ENCODE data around the gene JARID2. TPM values are rescaled to one million over a fixed set of nuclear protein-coding genes. Genes with fewer than 3 reads are reported as not detected.

The JARID2 gene
- polyA plus RNA-seq, 1 of the 3 experiments (the other 2 are of a cell fraction): 3.4 TPM

- no peak overlapping the region for H3K4me2 ChIP-seq
- peaks cover 5% of the 10 kb centered on the region for H3F3A ChIP-seq (replicated peaks; ENCODE audit: insufficient read depth)
- peaks cover 0 to 14% of the 10 kb centered on the region in 2 experiments; a peak in 1 of 4 replicates for H3K4me1 ChIP-seq (ENCODE audit: control insufficient read depth in 1 of 2, insufficient read depth in 2 of 2, low read depth in 1 of 2, low read length in 1 of 2)
- TF ChIP-seq FOXJ3 (CRISPR knock-in tag; IDR thresholded peaks at IDR 0.05) (no peak), ELF1 (IDR thresholded peaks at IDR 0.05) (no peak), JUND (IDR thresholded peaks at IDR 0.05) (no peak), EP300 (IDR thresholded peaks at IDR 0.05; ENCODE audit: borderline replicate concordance in 1 of 2, low read depth in 1 of 2, low read length in 1 of 2) (no peak), NFIC (IDR thresholded peaks at IDR 0.05; ENCODE audit: borderline replicate concordance) (no peak), USF2 (IDR thresholded peaks at IDR 0.05; ENCODE audit: borderline replicate concordance, low read depth, low read length) (no peak)
- H3K9ac ChIP-seq: no peak overlapping the region
- peaks cover 24% of the 10 kb centered on the region; the same call in 1 of the 2 replicates for H3K79me2 ChIP-seq (ENCODE audit: insufficient read depth)
- H3K4me3 ChIP-seq (ENCODE audit: low read depth in 2 of 2, low read length in 1 of 2): no peak overlapping the region
- H3K27me3 ChIP-seq (ENCODE audit: insufficient read depth): no peaks in the 10 kb centered on the region
- no peak for DNase-seq
- 97% methylated on average over 4 of the region's 4 CpGs for WGBS (ENCODE audit: low lambda C conversion rate)
- ChIA-PET POLR2A (no interaction called here), CTCF (no interaction called here)
- no peaks in the 10 kb centered on the region for H3K9me3 ChIP-seq
- peaks cover 20% of the 10 kb centered on the region for H4K20me1 ChIP-seq (ENCODE audit: insufficient read depth)
- no peaks in the 10 kb centered on the region for H3K9me2 ChIP-seq
- H3K36me3 ChIP-seq (replicated peaks in 1 of 2; ENCODE audit: control insufficient read depth in 1 of 2, insufficient read depth in 2 of 2, low read length in 1 of 2): no peaks in the 10 kb centered on the region
- H3K27ac ChIP-seq (ENCODE audit: low read depth in 2 of 2, low read length in 1 of 2): no peak overlapping the region
- H2AFZ ChIP-seq (ENCODE audit: low read depth): no peak overlapping the region
Observed at GRCh38 chr6:15282334-15282733, 36.5 kb downstream of the JARID2 start.

GRCh38 chr6:15283986-15284361 is 38.1 kb downstream of the JARID2 start:
- no peaks in the 10 kb centered on the region for H3K27me3 ChIP-seq (ENCODE audit: insufficient read depth)
- ChIA-PET CTCF (interaction anchor here (1.0 to 1.8 kb wide), 2 partner anchors 161 to 1073 kb away, joined by 4 read pairs; no protein-coding TSS in a partner anchor), POLR2A (no interaction called here)
- no peak overlapping the region for H2AFZ ChIP-seq (ENCODE audit: low read depth)
- no peak overlapping the region for H3K4me2 ChIP-seq
- H3K4me1 ChIP-seq (ENCODE audit: control insufficient read depth in 1 of 2, insufficient read depth in 2 of 2, low read depth in 1 of 2, low read length in 1 of 2): peaks cover 0 to 14% of the 10 kb centered on the region in 2 experiments; a peak in 1 of 4 replicates
- no peaks in the 10 kb centered on the region for H3K9me3 ChIP-seq
- no peak overlapping the region for H3K4me3 ChIP-seq (ENCODE audit: low read depth in 2 of 2, low read length in 1 of 2)
- peaks cover 5% of the 10 kb centered on the region for H3F3A ChIP-seq (replicated peaks; ENCODE audit: insufficient read depth)
- H3K9me2 ChIP-seq: no peaks in the 10 kb centered on the region
- no peak overlapping the region for H3K27ac ChIP-seq (ENCODE audit: low read depth in 2 of 2, low read length in 1 of 2)
- peaks cover 30% of the 10 kb centered on the region; the same call in 1 of the 2 replicates for H3K79me2 ChIP-seq (ENCODE audit: insufficient read depth)
- H4K20me1 ChIP-seq (ENCODE audit: insufficient read depth): peaks cover 17% of the 10 kb centered on the region
- no peaks in the 10 kb centered on the region for H3K36me3 ChIP-seq (replicated peaks in 1 of 2; ENCODE audit: control insufficient read depth in 1 of 2, insufficient read depth in 2 of 2, low read length in 1 of 2)
- DNase-seq: no peak
- no peak overlapping the region for H3K9ac ChIP-seq
- TF ChIP-seq, protein P1, sequence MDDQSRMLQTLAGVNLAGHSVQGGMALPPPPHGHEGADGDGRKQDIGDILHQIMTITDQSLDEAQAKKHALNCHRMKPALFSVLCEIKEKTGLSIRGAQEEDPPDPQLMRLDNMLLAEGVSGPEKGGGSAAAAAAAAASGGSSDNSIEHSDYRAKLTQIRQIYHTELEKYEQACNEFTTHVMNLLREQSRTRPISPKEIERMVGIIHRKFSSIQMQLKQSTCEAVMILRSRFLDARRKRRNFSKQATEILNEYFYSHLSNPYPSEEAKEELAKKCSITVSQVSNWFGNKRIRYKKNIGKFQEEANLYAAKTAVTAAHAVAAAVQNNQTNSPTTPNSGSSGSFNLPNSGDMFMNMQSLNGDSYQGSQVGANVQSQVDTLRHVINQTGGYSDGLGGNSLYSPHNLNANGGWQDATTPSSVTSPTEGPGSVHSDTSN (IDR thresholded peaks at IDR 0.05): no peak
- TF ChIP-seq MEF2A (IDR thresholded peaks at IDR 0.05; ENCODE audit: borderline replicate concordance, low read depth) (no peak), CTCF (IDR thresholded peaks at IDR 0.05) (no peak), TAF1 (IDR thresholded peaks at IDR 0.05; ENCODE audit: borderline replicate concordance, low read depth, low read length) (no peak), TEAD4 (IDR thresholded peaks at IDR 0.05; ENCODE audit: borderline replicate concordance, insufficient read depth) (no peak), GATA2 (CRISPR knock-in tag; IDR thresholded peaks at IDR 0.05) (no peak), IRF3 (IDR thresholded peaks at IDR 0.05; ENCODE audit: low read depth, low read length) (no peak)
- 94% methylated on average over 3 of the region's 3 CpGs for WGBS (ENCODE audit: low lambda C conversion rate)

Measured in SK-N-SH (cell line).